ENCODE measurements around the gene KIAA2012.
"Not testable (repeated sequence)": the region's sequence is repeated elsewhere in the genome, so short reads cannot be mapped to it uniquely, and the experiment has no call there.

The KIAA2012 gene

GRCh38 chr2:202203348-202203747 is 130.3 kb downstream of the KIAA2012 start:
- no peak for DNase-seq

- DNase-seq: peak; percentile 4
These were observed 131.8 kb downstream of the KIAA2012 start for GRCh38 chr2:202204855-202205254.

- no peak for DNase-seq
These were observed 135.5 kb downstream of the KIAA2012 start for GRCh38 chr2:202208526-202208925.

GRCh38 chr2:202215179-202215578 is 142.1 kb downstream of the KIAA2012 start:
- no peak for DNase-seq

- no peak for DNase-seq
These were observed 148.8 kb downstream of the KIAA2012 start for GRCh38 chr2:202221873-202222272.

- DNase-seq: peak; percentile 39
These were observed 164.8 kb downstream of the KIAA2012 start for GRCh38 chr2:202237787-202238233.

GRCh38 chr2:202238234-202239197 is 165.5 kb downstream of the KIAA2012 start, which contains the start of gene SUMO1:
TSS of gene SUMO1 (minus strand) at chr2:202238597. CDS start at chr2:202238451, 146 bp downstream.
- peak; percentile 96 for DNase-seq

GRCh38 chr2:202247710-202248109 is 174.7 kb downstream of the KIAA2012 start:
- not testable (repeated sequence) for DNase-seq

- DNase-seq: no peak
These were observed 176.6 kb downstream of the KIAA2012 start for GRCh38 chr2:202249521-202250253.

GRCh38 chr2:202251494-202251893 is 178.4 kb downstream of the KIAA2012 start:
- DNase-seq: no peak

All from hematopoietic multipotent progenitor cell treated with erythropoietin and hydrocortisone succinate and interleukin-3 and kit ligand, for 8 days (in vitro differentiated cells).